Stimulated activated CD4-positive, alpha-beta T cell treated with anti-CD3 and anti-CD28 coated beads, Interleukin-2, amount 100 ng/mL, for 4 hours (primary cell): ENCODE results near the gene MAML1.

Source experiments
- DNase-seq: peaks from one replicate; pipeline ENCODE4 v3.0.0-alpha.2; 2020; ENCODE audit warnings: low read depth

MAML1 gene

DNA sequence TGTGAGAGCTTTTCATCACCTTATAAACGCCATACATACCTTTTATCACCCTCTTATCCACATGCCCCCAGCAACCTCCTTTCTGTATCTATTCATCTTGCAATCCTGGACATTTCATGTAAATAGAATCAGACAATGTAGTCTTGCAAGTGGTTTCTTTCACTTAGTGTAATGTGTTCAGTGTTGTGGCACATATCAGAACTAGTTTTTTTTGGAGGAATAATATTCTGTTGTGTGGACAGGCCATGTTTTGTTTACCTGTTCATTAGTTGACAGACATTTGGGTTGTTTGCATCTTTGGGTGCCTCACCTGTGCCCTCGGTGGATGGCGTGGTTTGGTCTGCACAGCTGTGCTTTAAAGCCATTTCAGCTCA, 89.4 kb downstream of the MAML1 start:
- DNase-seq, result no peak

DNA sequence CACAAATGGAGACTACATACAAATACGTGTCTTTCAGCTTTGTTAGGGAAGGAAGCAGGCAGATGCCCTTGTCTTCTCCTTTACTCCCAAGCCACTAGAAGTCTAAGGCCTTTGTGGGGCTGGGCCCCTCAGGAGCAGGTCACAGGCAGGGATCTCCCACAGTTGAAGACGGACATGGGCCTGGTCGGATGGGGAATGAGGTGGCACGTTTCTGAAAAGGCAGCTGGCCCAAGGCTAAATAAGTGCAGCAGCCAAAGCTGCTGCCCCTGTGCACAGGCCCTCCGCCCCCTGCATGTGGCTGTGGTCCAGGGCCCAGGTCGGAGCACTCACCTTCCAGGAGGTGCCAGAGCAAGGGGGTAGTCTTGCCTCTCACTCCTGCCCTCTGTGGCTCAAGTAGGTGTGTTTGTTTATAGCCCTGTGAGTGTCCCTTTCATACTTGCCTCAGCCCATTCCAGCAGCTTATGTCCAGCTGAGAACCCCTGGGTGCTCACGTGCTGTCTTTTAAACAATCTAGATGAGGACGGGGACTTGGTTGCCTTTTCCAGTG, 89.9 kb downstream of the MAML1 start:
- DNase-seq, result no peak

DNA sequence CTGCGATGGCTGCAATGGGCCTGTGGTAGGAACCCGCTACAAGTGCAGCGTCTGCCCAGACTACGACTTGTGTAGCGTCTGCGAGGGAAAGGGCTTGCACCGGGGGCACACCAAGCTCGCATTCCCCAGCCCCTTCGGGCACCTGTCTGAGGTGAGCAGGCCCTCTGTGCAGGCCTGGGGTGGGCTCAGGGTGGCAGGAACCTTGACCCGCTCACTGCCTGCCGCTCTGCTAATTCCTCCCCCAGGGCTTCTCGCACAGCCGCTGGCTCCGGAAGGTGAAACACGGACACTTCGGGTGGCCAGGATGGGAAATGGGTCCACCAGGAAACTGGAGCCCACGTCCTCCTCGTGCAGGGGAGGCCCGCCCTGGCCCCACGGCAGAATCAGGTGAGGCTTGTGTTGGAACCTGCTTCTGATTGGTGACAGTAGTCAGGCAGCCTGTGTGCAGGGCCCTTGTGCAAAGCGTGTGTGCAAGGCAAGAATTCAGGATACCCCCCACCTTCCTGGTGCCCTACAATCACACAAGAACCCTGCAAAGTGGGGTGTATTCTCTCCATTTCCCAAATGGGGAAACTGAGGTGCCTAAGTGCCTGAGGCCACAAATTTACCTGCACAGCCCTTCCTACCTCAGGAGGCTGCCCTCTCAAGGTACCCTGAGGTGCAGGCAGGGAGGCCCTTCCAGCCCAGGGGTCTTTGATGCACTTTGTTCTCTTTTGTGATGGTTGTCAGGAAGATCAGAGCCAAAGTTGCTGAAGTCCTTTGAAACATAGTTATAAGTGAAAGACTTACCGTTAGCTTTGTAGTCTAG, 91.5 kb downstream of the MAML1 start:
- DNase-seq, result no peak

DNA sequence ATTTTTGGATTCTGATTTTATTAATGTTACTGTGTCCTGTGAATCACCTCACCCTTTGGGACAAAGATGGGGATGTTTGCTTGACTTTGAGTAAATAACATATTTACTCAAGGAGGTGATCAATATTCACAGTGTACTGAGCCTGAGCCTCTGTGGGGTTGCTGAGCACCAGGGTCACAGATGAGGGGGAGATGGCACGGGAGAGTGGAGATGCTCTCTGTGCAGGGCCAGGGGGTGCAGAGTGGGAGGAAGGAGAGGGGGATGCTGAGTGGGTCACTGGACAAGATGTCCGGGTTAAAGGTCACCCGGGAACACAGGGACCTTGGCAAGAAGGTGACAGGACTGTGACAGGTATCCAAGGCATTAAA, 92.1 kb downstream of the MAML1 start:
- no peak for DNase-seq

DNA sequence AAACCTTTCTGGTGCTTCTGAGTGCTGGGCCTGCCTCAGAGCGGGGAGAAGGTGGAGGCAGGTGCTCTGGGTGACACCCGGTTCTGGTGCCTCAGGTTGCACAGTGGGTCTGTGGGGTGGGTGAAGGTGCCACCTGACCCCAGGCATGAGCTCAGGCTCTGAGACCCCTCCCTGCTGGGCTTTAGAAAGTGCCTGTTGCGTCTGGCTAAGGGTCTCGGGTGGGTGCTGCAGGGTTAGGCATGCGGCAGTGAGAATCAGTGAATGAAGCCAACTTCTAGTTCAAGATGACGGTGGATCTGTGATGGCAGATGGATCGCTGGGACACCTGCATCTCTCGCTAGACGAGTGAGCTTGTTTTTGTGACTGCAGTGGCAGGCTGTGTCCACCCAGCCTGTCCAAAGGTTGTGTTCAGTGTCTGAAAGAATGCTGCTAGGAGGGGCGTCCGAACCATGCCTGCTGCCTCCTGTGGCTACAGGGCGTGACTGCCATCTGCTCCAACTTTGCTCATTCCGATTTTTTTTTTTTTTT, 93.1 kb downstream of the MAML1 start:
- DNase-seq, result no peak
